CD14-positive monocyte (primary cell): ENCODE results near the gene L3MBTL3. TPM values are rescaled to one million over a fixed set of nuclear protein-coding genes. Genes with fewer than 3 reads are reported as not detected.

ENCODE experiments used
- DNase-seq, 3 donors: peaks; one replicate each; pipeline ENCODE4 v3.0.0-alpha.2; 2011 to 2022
- H2AFZ ChIP-seq: 2 replicates; pipeline ENCODE4 v1.6.0; 2012; ENCODE audit warnings: mild to moderate bottlenecking, low read depth, low read length, inconsistent platforms; ENCODE audit not compliant: insufficient read depth, poor library complexity, severe bottlenecking
- H3K27ac ChIP-seq, 2 donors: 1 replicate in 1 of 2; 2 replicates in 1 of 2; pipeline ENCODE4 v1.5.1; 2012 to 2013; ENCODE audit warnings: low read length in 2 of 2, control low read depth in 1 of 2, inconsistent platforms in 1 of 2, low read depth in 1 of 2, mild to moderate bottlenecking in 1 of 2
- H3K27me3 ChIP-seq, 2 donors: one replicate each; pipeline versions ENCODE4 v1.6.0 to v1.6.1; 2011 to 2013; ENCODE audit warnings: low read length in 2 of 2; ENCODE audit not compliant: control insufficient read depth in 2 of 2, insufficient read depth in 2 of 2
- H3K36me3 ChIP-seq, 2 donors: replicated peaks in 1 of 2; 1 replicate in 1 of 2; 2 replicates in 1 of 2; pipeline versions ENCODE4 v1.5.1 to v1.6.1; 2012 to 2013; ENCODE audit warnings: low read length in 2 of 2, control low read depth in 1 of 2, inconsistent platforms in 1 of 2, mild to moderate bottlenecking in 1 of 2; ENCODE audit not compliant: insufficient read depth in 2 of 2, control insufficient read depth in 1 of 2
- H3K4me1 ChIP-seq, 2 donors: 1 replicate in 1 of 2; 2 replicates in 1 of 2; pipeline versions ENCODE4 v1.5.1 to v1.6.1; 2012 to 2013; ENCODE audit warnings: low read length in 2 of 2, control low read depth in 1 of 2, inconsistent platforms in 1 of 2, mild to moderate bottlenecking in 1 of 2, moderate library complexity in 1 of 2; ENCODE audit not compliant: insufficient read depth in 2 of 2, control insufficient read depth in 1 of 2
- H3K4me2 ChIP-seq: replicated peaks from 2 replicates; pipeline ENCODE3; 2012; ENCODE audit warnings: low read length, moderate library complexity, mild to moderate bottlenecking; ENCODE audit not compliant: poor library complexity, severe bottlenecking; ENCODE audit errors: extremely low read depth
- H3K4me3 ChIP-seq, 3 experiments: fragments of 200-600 bp in 1 of 3; sonication (generic) in 1 of 3; replicated peaks in 1 of 3; 1 replicate in 2 of 3; 2 replicates in 1 of 3; pipeline ENCODE4 v1.5.1; 2011 to 2013; ENCODE audit warnings: low read length in 3 of 3, mild to moderate bottlenecking in 3 of 3, control low read depth in 2 of 3, low read depth in 2 of 3, inconsistent platforms in 1 of 3, moderate library complexity in 1 of 3
- H3K79me2 ChIP-seq: 2 replicates; pipeline ENCODE4 v1.6.0; 2012; ENCODE audit warnings: mild to moderate bottlenecking, control low read depth, inconsistent platforms, low read length, moderate library complexity; ENCODE audit not compliant: insufficient read depth
- H3K9ac ChIP-seq: 2 replicates; pipeline ENCODE4 v1.6.0; 2017; ENCODE audit warnings: low read length, mild to moderate bottlenecking; ENCODE audit not compliant: insufficient read depth, poor library complexity, severe bottlenecking
- H3K9me3 ChIP-seq, 2 donors: replicated peaks in 1 of 2; 1 replicate in 1 of 2; 2 replicates in 1 of 2; pipeline versions ENCODE4 v1.5.1 to v1.6.1; 2012 to 2013; ENCODE audit warnings: low read length in 2 of 2, control low read depth in 1 of 2; ENCODE audit not compliant: control insufficient read depth in 1 of 2, insufficient read depth in 1 of 2
- H4K20me1 ChIP-seq: 2 replicates; pipeline ENCODE4 v1.6.0; 2012; ENCODE audit warnings: mild to moderate bottlenecking, low read length, control low read depth, moderate library complexity; ENCODE audit not compliant: insufficient read depth
- H3K27ac Mint-ChIP-seq, 7 donors: one replicate each; pipeline ENCODE4 v1.8.0; 2020; ENCODE audit warnings: mild to moderate bottlenecking in 7 of 7, mixed read lengths in 7 of 7, moderate library complexity in 6 of 7, inconsistent platforms in 2 of 7
- H3K27me3 Mint-ChIP-seq, 3 donors: one replicate each; pipeline ENCODE4 v1.8.0; 2021 to 2022; ENCODE audit warnings: low read depth in 3 of 3, mild to moderate bottlenecking in 3 of 3, mixed read lengths in 3 of 3, moderate library complexity in 3 of 3, inconsistent platforms in 1 of 3
- H3K36me3 Mint-ChIP-seq, 2 donors: one replicate each; pipeline ENCODE4 v1.8.0; 2020; ENCODE audit warnings: mixed read lengths in 2 of 2, inconsistent platforms in 1 of 2, mild to moderate bottlenecking in 1 of 2
- H3K4me1 Mint-ChIP-seq: one replicate; pipeline ENCODE4 v1.8.0; 2020; ENCODE audit warnings: mild to moderate bottlenecking, mixed read lengths
- H3K4me3 Mint-ChIP-seq, 2 donors: one replicate each; pipeline ENCODE4 v1.8.0; 2020; ENCODE audit warnings: mild to moderate bottlenecking in 2 of 2, mixed read lengths in 2 of 2, moderate library complexity in 1 of 2
- H3K9me3 Mint-ChIP-seq, 7 donors: one replicate each; pipeline ENCODE4 v1.8.0; 2020 to 2022; ENCODE audit warnings: mixed read lengths in 7 of 7, mild to moderate bottlenecking in 6 of 7, moderate library complexity in 6 of 7, inconsistent platforms in 2 of 7
- WGBS: methylation state at CpG from one replicate; pipeline ENCODE4 v1.1.5; 2013; ENCODE audit warnings: missing lambda C conversion rate; ENCODE audit not compliant: insufficient coverage; 5-methylcytosine and 5-hydroxymethylcytosine counted together
- intact Hi-C, 2 donors: fragments of 100-400 bp; cut with micrococcal nuclease; formaldehyde crosslinking; loops; one replicate each; pipeline versions ENCODE4 v1.15.0 to v1.15.1; 2023
- polyA plus RNA-seq, 3 donors: library from polyadenylated mRNA; depleted of rRNA in 1 of 3; unstranded in 2 of 3; stranded (reverse) in 1 of 3; fragments of 300-500 nt in 2 of 3; fragments of >200 nt in 1 of 3; fragmentation: Illumina TruSeq in 2 of 3; gene quantifications; 1 replicate in 2 of 3; 2 replicates in 1 of 3; pipeline ENCODE4 v1.2.3, GENCODE V29; 2012 to 2021
- TF ChIP-seq, protein P1 (sequence below): fragments of 200-600 bp; IDR thresholded peaks from one replicate; pipeline ENCODE4 v1.8.0; 2022; ENCODE audit warnings: antibody characterized with exemption, mild to moderate bottlenecking

The L3MBTL3 gene
- polyA plus RNA-seq, 3 donors: 2.1 to 8.0 (median 3.7) TPM

DNA sequence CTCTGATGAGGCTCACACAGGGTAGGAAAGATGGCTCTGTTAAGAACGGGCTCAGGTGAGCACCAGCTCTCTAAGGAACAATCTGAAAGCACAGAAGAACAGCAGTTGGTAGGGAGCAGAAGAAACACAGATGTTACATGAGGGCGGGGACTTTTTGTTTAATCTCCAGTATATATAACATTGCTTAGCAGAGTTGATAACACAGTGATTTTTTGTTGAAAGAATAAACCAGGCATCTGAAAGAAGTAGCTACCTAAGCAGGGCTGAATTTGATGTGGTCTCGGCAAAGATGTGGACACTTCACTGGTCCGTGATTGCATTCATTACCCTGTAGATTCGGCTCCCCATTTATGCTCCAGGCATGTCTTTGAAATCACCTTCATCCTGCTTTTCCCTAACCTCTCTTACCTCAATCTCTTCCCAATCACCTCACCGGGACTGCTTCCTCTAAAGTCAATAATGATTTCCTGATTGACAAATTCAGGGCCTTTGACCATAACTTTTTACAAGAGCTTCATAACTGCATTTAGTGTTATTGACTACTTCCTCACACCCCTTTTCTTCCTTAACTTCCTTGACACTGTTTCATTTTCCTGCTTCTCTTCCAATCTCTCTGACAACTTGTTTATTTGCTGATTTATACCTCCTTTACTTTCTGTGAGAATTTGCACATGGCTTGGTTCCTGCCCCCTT, 170.0 kb downstream of the L3MBTL3 start:
- TF ChIP-seq, protein P1, sequence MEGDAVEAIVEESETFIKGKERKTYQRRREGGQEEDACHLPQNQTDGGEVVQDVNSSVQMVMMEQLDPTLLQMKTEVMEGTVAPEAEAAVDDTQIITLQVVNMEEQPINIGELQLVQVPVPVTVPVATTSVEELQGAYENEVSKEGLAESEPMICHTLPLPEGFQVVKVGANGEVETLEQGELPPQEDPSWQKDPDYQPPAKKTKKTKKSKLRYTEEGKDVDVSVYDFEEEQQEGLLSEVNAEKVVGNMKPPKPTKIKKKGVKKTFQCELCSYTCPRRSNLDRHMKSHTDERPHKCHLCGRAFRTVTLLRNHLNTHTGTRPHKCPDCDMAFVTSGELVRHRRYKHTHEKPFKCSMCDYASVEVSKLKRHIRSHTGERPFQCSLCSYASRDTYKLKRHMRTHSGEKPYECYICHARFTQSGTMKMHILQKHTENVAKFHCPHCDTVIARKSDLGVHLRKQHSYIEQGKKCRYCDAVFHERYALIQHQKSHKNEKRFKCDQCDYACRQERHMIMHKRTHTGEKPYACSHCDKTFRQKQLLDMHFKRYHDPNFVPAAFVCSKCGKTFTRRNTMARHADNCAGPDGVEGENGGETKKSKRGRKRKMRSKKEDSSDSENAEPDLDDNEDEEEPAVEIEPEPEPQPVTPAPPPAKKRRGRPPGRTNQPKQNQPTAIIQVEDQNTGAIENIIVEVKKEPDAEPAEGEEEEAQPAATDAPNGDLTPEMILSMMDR: no peak
- no peak overlapping the region for H3K27ac ChIP-seq
- WGBS: 81% methylated on average over 4 of the region's 6 CpGs
- H3K9ac ChIP-seq: no peak overlapping the region
- peaks cover 2 to 10% (median 7%) of the 10 kb centered on the region in 7 donors for H3K9me3 Mint-ChIP-seq
- no peaks in the 10 kb centered on the region for H3K27me3 ChIP-seq
- no peaks in the 10 kb centered on the region for H3K27me3 Mint-ChIP-seq
- no peaks in the 10 kb centered on the region for H3K36me3 ChIP-seq
- no peaks in the 10 kb centered on the region for H3K9me3 ChIP-seq
- H3K79me2 ChIP-seq: no peaks in the 10 kb centered on the region
- peaks cover 31% of the 10 kb centered on the region for H3K4me1 Mint-ChIP-seq
- no peak overlapping the region for H3K4me2 ChIP-seq
- DNase-seq: no peak
- H3K36me3 Mint-ChIP-seq: peaks cover 3 to 6% of the 10 kb centered on the region in 2 donors
- no peaks in the 10 kb centered on the region for H4K20me1 ChIP-seq
- no peak overlapping the region for H2AFZ ChIP-seq
- intact Hi-C loops: no loop called here
- peaks cover 16 to 19% of the 10 kb centered on the region in 2 donors for H3K4me1 ChIP-seq
- no peak overlapping the region for H3K27ac Mint-ChIP-seq
- H3K4me3 Mint-ChIP-seq: no peak overlapping the region
- no peak overlapping the region for H3K4me3 ChIP-seq

GRCh38 chr6:130189531-130190397, 171.4 kb downstream of the L3MBTL3 start:
- no peaks in the 10 kb centered on the region for H3K36me3 ChIP-seq
- H3K27me3 Mint-ChIP-seq: no peaks in the 10 kb centered on the region
- H3K9ac ChIP-seq: no peak overlapping the region
- no peaks in the 10 kb centered on the region for H3K9me3 ChIP-seq
- H3K9me3 Mint-ChIP-seq: peaks cover 2 to 14% (median 7%) of the 10 kb centered on the region in 7 donors
- no peak overlapping the region for H2AFZ ChIP-seq
- H3K4me2 ChIP-seq: no peak overlapping the region
- H3K4me1 ChIP-seq: peaks cover 16 to 19% of the 10 kb centered on the region in 2 donors
- no peaks in the 10 kb centered on the region for H4K20me1 ChIP-seq
- H3K27me3 ChIP-seq: no peaks in the 10 kb centered on the region
- H3K36me3 Mint-ChIP-seq: peaks cover 3 to 6% of the 10 kb centered on the region in 2 donors
- TF ChIP-seq, protein P1: no peak
- no peak overlapping the region for H3K27ac ChIP-seq
- peaks cover 25% of the 10 kb centered on the region for H3K4me1 Mint-ChIP-seq
- no peak for DNase-seq
- no peak overlapping the region for H3K4me3 ChIP-seq
- H3K4me3 Mint-ChIP-seq: no peak overlapping the region
- H3K27ac Mint-ChIP-seq: no peak overlapping the region
- whole genome bisulfite sequencing: 89% methylated on average over 4 of the region's 8 CpGs
- no peaks in the 10 kb centered on the region for H3K79me2 ChIP-seq
- intact Hi-C loops: no loop called here

Other genes with a start within 250 kb of the L3MBTL3 start
- gene TMEM244, start 157.3 kb upstream of the L3MBTL3 start, polyA plus RNA-seq: not detected
- under 1 TPM in 2 of 3 donors, not detected in 1; 0.33 to 0.49 TPM for gene SAMD3, start 204.4 kb downstream of the L3MBTL3 start, polyA plus RNA-seq